HG03520 (cell line): Measurements from ENCODE around the gene ENPP5.
A peak's percentile ranks its signal among the peaks of the same experiment; 100 is the strongest.

Experiments used
- ATAC-seq: cut with Tn5 transposase; IDR thresholded peaks from one replicate; pipeline ENCODE4 v1.9.1; 2021; ENCODE audit warnings: mild to moderate bottlenecking, moderate library complexity; ENCODE audit not compliant: unreplicated experiment

ENPP5 gene

DNA sequence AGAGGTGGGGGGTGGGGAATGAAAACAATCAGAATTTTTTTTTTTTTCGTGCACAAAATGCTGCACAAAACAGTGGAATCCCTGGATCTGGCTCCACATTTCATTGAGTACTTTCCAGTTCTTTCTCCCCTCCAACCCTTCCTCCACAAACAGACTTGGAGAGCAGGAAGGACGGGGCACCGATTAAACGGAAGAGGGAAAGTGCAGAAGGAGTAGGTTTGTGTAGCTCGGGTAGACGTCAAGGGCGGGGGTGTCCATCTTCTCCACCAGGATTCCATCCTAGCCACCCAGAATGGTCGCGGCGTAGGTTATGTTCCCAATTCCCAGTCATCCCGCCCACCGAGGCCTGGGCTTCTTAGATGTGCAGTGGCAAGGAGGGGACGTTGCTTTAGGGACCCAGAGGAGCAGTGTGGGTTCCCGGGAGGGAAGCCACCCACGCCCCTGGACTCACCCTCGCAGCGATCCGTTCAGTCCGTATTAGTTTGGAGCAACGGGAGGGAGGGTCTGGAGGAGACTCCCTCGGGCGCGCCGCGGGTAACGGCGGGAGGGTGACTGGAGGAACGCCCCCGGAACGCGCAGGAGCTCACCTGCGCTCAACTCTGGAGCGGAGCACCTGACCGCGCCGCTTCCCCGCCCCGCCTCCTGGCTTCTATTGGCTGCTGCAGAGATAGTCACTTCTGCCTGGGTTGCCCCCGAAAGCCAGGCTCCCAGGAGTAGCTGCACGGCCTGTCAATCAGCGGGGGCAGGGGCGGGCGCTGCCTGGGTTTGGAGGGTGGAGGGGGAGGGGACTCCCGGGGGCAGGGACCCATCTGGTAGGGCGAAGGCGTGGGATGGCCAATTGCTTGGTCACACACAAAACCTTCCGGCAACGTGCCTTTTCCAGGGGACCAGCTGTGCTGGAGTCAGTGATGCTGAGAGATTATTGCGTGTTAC lies at the start of gene ENPP5:
TSS of gene ENPP5 (minus strand) at position 624 of the 933 bp plus-strand sequence. CDS start 2,718 bp downstream, outside the sequence.
- peak; percentile 73 for ATAC-seq

DNA sequence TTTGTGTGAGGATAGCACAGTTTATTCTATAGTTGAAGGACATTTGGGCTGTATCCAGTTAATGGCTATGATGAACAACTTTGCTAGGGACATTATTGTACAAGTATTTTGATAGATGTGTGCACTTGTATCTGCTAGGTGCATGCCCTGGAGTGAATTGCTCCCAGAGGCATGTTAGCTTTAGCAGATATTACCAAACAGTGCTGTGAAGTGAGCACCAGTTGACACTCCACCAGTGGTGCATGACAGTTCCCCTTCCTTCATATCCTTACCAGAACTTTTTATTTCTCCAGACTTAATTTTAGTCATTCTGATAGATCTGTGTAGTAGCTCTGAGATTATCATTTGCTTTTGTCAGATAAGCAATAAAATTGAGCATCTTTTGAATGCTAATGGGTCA lies 48.9 kb upstream of the ENPP5 start:
- ATAC-seq: no peak

DNA sequence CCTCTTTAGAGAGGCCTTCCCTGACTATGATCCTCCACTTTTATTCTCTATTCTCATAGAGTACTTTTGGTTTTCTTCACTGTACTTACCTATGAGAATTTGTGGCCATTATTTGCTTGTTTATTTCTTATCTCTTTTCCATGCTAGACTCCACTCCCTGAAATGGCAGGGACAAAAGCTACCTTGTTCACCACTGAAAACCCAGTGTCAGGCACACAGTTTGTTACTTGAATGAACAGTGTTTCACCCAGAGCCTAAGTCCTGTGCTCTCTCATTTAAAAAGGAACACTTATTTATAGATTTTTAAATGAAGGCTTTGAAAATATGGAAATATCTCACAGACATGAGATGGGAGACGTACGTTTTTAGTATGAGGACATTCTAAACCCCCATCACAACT lies 47.7 kb upstream of the ENPP5 start:
- no peak for ATAC-seq

DNA sequence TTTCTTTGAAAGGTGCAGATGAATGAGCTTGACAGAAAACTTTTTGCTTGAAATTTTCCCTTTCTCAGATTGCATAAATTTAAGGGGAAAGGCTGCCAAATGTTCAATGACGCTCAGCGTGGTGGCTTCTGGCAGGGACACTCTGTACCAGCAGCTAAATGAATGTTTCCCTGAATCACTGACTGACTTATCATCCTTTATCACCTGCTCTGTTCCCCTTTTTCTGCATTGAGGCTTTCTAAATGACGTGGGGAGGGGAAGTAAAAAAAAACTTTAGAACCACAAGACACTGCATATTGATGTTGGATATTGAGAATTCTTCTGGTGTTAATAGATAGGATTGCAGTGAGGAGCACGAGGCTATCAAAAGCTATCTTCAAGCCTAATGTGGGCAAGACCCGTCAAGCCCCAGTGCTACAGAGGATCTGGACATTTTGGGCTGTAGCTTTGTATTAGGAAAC lies 46.9 kb upstream of the ENPP5 start:
- peak; percentile 52 for ATAC-seq

DNA sequence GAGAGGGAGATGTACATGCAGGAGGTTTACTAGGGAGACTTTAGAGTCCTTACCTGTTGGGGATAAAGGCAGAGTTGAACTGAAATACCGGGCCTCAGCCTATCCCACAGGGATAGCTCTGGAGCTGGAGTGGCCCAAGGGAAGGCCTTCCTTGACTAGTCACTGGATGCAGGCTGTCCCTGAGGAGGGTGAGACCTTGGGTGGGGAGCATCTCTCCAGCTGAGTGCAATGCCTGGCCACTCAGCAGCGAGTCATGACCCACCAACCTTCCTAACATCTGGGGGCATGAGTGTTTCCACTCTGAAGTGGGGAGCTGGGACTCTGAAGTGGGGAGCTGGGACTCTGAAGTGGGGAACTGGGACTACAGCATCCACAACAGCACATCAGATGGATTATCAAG lies 46.1 kb upstream of the ENPP5 start:
- no peak for ATAC-seq

DNA sequence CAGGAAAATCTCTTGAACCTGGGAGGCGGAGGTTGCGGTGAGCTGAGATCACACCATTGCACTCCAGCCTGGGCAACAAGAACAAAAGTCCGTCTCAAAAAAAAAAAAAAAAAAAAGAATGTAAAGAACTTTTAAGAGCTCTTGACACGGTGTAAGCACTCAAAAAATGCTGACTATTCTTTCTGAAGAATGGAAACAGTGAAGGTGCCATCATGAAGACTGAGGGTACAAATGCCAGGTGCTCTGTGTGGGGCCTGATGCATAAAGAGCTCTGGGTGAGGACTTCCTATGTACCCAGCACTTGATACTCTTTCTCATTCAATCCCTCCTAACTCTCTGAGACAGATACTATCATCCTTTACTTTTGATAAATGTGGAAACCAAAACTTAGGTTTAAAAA lies 45.0 kb upstream of the ENPP5 start:
- ATAC-seq: no peak

DNA sequence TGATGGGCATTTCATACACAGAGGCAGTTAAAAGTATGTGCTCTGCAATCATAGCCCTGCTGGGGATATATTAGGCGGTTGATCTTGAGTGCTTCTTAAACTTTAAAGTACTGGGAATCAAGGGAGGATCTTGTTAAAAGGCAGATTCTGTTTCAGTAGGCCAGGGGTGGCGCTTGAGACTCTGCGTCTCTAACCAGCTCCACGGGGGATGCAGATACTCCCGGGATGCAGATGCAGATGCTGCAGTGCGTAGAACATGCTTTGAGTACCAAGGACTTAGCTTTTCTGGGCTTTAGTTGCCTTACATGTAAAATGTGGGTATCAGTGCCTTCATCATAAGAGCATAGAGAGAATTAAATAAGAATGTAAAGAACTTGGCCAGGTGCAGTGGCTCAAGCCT lies 44.4 kb upstream of the ENPP5 start:
- ATAC-seq: no peak

DNA sequence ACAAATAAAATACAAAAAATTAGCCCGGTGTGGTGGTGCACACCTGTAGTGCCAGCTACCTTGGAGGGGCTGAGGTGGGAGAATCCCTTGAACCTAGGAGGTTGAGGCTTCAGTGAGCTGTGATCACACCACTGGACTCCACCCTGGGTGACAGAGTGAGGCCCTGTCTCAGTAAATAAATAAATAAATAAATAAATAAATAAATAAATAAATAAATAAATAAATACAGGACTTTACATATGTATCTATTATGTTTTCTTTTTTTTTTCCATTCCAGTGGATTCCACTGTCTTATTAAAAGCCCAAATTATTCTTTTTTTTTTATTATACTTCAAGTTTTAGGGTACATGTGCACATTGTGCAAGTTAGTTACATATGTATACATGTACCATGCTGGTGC lies 41.1 kb upstream of the ENPP5 start:
- ATAC-seq: no peak

DNA sequence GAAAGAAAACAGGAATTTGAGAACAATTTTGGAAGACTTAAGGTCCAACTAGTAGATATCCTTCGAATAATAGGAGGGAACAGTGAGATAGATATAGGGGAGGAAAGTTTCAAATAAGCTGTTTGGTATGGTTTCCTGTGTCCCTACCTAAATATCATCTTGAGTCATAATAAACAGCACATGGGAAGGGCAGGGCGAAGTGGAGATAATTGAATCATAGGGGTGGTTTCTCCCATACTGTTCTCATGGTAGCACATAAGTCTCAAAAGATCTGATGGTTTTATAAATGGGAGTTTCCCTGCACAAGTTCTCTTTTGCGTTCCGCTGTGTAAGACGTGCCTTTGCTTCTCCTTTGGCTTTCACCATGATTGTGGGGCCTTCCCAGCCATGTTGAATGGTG lies 39.5 kb upstream of the ENPP5 start:
- no peak for ATAC-seq

- ATAC-seq: no peak
These were observed 37.5 kb upstream of the ENPP5 start for GRCh38 chr6:46208303-46208702.

GRCh38 chr6:46207174-46207573 lies 36.4 kb upstream of the ENPP5 start:
- no peak for ATAC-seq

DNA sequence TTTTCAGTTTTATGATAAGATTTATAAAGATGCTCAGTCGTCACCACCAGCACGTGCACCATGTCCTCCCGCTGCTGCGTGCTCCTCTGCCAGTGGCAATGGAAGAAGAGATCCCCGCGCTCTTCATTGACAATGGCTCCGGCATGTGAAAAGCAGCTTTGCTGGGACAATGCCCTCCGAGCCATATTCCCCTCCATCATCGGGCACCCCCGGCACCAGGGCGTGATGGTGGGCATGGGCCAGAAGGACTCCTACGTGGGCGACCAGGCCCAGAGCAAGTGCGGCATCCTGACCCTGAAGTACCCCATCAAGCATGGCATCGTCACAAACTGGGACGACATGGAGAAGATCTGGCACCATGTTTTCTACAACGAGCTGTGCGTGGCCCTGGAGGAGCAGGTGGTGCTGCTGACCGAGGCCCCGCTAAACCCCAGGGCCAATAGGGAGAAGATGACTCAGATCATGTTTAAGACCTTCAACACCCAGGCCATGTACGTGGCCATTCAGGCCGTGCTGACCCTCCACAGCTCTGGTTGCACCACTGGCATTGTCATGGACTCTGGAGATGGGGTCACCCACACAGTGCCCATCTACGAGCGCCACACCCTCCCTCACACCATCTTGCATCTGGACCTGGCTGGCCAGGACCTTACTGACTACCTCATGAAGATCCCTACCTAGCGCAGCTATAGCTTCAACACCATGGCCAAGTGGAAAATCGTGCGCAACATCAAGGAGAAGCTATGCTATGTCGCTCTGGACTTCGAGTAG lies 34.3 kb upstream of the ENPP5 start:
- no peak for ATAC-seq

GRCh38 chr6:46203391-46204177 lies 32.8 kb upstream of the ENPP5 start:
- ATAC-seq: no peak

DNA sequence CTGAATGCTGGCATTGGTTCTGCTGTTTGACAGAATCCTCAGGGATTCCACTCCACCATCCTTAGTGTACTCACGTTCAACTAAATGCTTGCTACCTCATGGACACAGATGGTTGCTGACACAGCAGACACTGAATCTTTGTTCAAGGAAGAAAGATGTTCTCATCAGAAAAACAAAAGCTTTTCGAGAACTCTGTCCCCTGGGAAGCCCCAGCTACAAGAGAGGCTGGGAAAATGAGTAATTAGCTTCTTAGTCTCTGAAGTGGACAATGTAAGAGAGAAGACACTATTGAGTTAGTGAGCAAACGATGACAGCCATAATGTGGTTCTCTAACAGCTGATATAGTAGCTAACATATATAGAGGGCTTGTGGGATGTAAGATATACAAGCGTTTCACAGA lies 30.9 kb upstream of the ENPP5 start:
- no peak for ATAC-seq

DNA sequence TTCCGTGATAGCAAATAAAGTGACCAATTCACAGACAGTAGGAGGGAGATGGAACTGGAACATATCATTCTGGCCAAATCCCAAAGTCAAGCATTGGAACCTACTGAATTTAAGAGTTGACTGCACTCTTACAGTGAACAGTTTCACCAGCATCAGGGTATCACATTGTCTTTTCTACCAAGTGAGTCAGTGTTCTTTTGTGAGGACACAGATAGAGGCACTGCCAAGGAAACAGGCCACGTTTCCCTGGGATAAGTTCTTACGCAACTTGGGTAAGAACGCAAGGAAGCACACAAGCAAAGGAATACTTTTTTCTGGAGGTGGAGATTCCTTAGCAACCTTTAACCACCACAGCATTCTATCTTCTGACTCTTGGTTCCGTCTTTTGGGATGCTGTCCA lies 28.6 kb upstream of the ENPP5 start:
- ATAC-seq: no peak

GRCh38 chr6:46191961-46192360 lies 21.2 kb upstream of the ENPP5 start:
- no peak for ATAC-seq

GRCh38 chr6:46190889-46191288 lies 20.1 kb upstream of the ENPP5 start:
- ATAC-seq: no peak

DNA sequence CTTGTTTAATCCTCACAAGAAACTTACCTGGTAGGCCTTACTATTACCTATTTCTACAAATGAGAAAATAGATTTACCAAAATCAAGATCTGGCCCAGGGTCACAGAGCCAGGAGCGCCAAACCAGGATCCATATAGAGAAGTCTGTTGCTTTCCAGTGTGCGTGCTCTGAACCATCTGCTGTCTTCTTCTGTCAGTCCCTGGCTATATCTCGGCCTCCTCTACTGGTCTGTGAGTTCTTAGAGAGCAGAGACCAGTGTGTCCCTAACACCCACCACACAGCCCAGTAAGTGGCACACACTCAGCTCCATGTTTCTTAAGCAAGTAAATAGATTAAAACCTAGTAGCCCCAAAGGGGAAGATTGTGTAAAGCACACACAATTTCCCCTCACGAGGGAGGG lies 18.9 kb upstream of the ENPP5 start:
- ATAC-seq: no peak

GRCh38 chr6:46186583-46186982 lies 15.8 kb upstream of the ENPP5 start:
- no peak for ATAC-seq

DNA sequence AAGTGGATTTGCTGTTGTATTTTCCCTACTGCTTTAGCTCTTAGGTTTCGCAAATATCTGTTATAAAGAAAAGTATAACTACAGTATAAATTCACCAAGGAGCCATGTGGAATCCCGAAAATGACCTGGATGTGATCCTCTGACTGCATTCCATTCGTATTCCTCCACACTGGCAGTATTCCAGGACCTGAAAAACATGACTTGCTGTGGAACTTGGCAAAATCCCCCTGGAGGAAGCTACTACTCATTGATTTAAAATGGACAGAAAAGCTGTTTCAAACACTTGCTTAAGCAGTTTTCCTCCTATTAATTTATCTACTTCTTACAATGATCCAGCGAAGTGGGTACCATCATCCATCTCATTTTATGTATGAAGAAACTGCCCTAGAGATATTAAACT lies 13.3 kb upstream of the ENPP5 start:
- no peak for ATAC-seq

DNA sequence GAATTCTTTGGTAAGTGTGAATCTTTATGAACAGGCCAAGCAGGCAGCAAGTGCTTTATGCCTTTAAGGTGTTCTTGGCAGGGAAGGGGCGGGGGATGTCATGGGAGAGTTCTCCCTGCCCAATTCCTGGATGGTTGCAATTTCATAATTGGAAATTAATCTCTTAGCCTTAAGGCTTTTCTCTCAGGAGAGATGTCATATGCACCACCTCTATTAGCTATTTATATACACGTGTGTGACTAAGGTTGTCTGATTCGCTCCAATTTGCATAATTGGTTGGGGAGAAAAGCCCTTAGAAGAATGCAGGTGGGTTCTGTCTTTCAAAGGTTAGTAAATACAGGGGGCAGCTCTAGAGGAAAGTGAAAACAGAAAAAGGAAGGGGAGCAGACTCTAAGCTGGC lies 5.2 kb upstream of the ENPP5 start:
- no peak for ATAC-seq
